Stimulated activated CD8-positive, alpha-beta memory T cell treated with anti-CD3 and anti-CD28 coated beads, Interleukin-12 subunit alpha, Interleukin-12 subunit beta, amount 100 ng/mL, for 24 hours (primary cell): ENCODE results near the gene STX8.
"Not testable (repeated sequence)": the region's sequence is repeated elsewhere in the genome, so short reads cannot be mapped to it uniquely, and the experiment has no call there.

Source experiments
- DNase-seq: peaks from one replicate; pipeline ENCODE4 v3.0.0-alpha.2; 2020; ENCODE audit errors: extremely low read depth

STX8 gene

GRCh38 chr17:9499041-9499440 lies 76.6 kb downstream of the STX8 start:
- DNase-seq = no peak

- DNase-seq = no peak
These were observed 77.1 kb downstream of the STX8 start for GRCh38 chr17:9498490-9498889.

GRCh38 chr17:9488556-9488955 lies 87.1 kb downstream of the STX8 start:
- DNase-seq = no peak

- no peak for DNase-seq
These were observed 88.2 kb downstream of the STX8 start for GRCh38 chr17:9487406-9487805.

- DNase-seq = no peak
These were observed 90.8 kb downstream of the STX8 start for GRCh38 chr17:9484789-9485188.

GRCh38 chr17:9479964-9480363 lies 95.7 kb downstream of the STX8 start:
- DNase-seq = no peak

- no peak for DNase-seq
These were observed 96.7 kb downstream of the STX8 start for GRCh38 chr17:9478889-9479288.

- DNase-seq = no peak
These were observed 100.4 kb downstream of the STX8 start for GRCh38 chr17:9475101-9475658.

GRCh38 chr17:9473711-9474110 lies 101.9 kb downstream of the STX8 start:
- DNase-seq = no peak

- no peak for DNase-seq
These were observed 103.1 kb downstream of the STX8 start for GRCh38 chr17:9472541-9472940.

- DNase-seq = no peak
These were observed 103.5 kb downstream of the STX8 start for GRCh38 chr17:9472094-9472493.

GRCh38 chr17:9470171-9470570 lies 105.4 kb downstream of the STX8 start:
- DNase-seq = no peak

GRCh38 chr17:9468937-9469336 lies 106.7 kb downstream of the STX8 start:
- no peak for DNase-seq

- no peak for DNase-seq
These were observed 107.1 kb downstream of the STX8 start for GRCh38 chr17:9468532-9468931.

GRCh38 chr17:9467518-9467917 lies 108.1 kb downstream of the STX8 start:
- no peak for DNase-seq

- DNase-seq = no peak
These were observed 110.3 kb downstream of the STX8 start for GRCh38 chr17:9465210-9465921.

- DNase-seq = no peak
These were observed 118.6 kb downstream of the STX8 start for GRCh38 chr17:9457005-9457404.

GRCh38 chr17:9456330-9456729 lies 119.3 kb downstream of the STX8 start:
- no peak for DNase-seq

- no peak for DNase-seq
These were observed 123.7 kb downstream of the STX8 start for GRCh38 chr17:9451934-9452333.

GRCh38 chr17:9447298-9447697 lies 128.3 kb downstream of the STX8 start:
- not testable (repeated sequence) for DNase-seq

- no peak for DNase-seq
These were observed 129.1 kb downstream of the STX8 start for GRCh38 chr17:9446528-9446927.

GRCh38 chr17:9445424-9445823 lies 130.2 kb downstream of the STX8 start:
- DNase-seq = no peak

- no peak for DNase-seq
These were observed 130.9 kb downstream of the STX8 start for GRCh38 chr17:9444687-9445086.

GRCh38 chr17:9443811-9444210 lies 131.8 kb downstream of the STX8 start:
- DNase-seq = no peak
